ENCODE data around the gene CECR2. TPM values are rescaled to one million over a fixed set of nuclear protein-coding genes. Genes with fewer than 3 reads are reported as not detected.
"Not testable (repeated sequence)": the region's sequence is repeated elsewhere in the genome, so short reads cannot be mapped to it uniquely, and the experiment has no call there.

CECR2 gene
- total RNA-seq, 1 donor from 2014 or later: 4.9 TPM

DNA sequence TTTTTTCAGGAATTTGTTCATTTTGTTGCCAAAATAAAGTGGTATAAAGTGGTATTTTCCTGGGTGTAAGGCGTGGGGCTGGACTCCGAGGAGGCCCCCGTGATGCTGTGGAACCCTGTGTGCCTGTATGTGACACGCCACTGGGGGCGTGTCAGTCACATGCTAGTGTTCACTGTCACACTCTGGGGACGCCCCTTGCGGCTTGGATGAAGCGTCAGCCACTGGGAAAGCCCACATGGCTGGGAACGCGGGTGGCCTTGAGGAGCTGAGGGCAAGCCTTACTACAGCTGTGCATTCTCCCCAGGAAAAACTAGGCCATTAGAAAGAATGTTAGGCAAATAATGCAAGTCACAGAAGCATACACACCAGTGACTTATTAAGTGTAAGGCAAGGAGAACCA lies 117.1 kb downstream of the CECR2 start:
- intact Hi-C loops (cut with DNase I): no loop called here

DNA sequence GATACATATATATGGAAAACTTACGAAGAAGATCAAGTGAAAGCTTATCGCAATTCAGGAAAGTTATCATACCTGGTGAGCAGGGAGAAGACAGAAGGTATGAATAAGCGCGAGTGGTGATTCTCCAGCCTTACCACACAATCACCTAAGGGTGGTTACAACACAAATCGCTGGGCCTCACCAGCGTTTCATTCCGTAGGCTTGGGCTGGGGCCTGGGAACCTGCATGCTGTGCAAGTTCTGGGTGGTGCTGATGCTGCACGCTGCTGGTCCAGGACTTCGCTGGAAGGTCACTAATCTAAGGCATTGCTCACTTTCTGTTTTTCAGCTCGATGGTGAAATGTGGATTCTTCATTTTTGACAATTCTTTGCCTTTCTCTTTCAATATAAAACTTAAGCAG lies 117.5 kb downstream of the CECR2 start:
- intact Hi-C loops (cut with DNase I): no loop called here
- DNase-seq (ENCODE audit: low spot score): no peak

More for the DNA sequence above, 117.1 kb downstream of the CECR2 start:
- DNase-seq (ENCODE audit: low spot score): no peak

DNA sequence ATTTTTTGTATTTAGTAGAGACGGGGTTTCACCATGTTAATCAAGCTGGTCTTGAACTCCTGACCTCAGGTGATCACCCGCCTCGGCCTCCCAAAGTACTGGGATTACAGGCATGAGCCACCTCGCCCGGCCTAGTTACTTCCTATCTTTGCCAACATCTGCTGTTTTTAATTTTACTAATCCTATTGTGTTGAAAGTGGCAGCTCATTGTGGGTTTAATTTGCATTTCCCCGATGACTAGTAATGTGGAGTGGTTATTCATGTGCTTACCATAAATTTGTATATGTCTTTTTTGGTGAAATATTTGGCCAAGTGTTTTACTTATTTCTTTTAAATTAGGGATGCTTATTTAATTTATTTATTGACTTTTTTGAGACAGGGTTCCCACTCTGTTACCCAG lies 119.8 kb downstream of the CECR2 start:
- intact Hi-C loops (cut with DNase I): no loop called here
- no peak for DNase-seq (ENCODE audit: low spot score)

- intact Hi-C loops (cut with DNase I): no loop called here
- no peak for DNase-seq (ENCODE audit: low spot score)
Observed at GRCh38 chr22:17491090-17491640, 121.9 kb downstream of the CECR2 start.

GRCh38 chr22:17492247-17492646 lies 123.0 kb downstream of the CECR2 start:
- DNase-seq (ENCODE audit: low spot score): no peak
- intact Hi-C loops (cut with DNase I): no loop called here

DNA sequence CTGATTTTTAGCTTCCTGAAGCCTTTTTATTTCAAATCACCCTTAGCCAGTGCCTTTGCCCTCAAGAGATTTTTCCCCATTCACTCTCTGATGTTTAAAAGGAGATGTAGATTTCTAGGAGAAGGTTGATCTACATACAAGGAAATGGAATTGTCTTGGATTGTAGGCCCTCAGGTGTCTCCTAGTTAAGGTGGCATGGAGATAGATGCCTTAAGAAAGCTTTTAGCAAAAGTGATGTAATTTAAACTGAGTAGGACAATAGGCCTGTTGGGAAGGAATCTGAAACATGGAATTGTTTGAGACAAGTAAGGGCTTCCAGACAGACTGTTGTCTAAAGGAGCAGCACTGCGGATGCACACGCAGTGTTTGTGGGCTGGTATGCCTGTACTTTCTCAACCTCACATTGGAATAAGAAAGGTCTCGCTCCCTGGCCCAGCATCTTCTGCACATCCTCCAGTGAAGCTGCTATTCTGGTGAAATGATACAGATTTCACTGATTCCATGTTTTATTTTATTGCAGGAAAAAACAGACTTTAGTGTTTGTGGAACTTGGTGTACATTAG lies 124.2 kb downstream of the CECR2 start:
- DNase-seq (ENCODE audit: low spot score): no peak
- intact Hi-C loops (cut with DNase I): no loop called here

- intact Hi-C loops (cut with DNase I): no loop called here
- no peak for DNase-seq (ENCODE audit: low spot score)
Observed at GRCh38 chr22:17496841-17497240, 127.6 kb downstream of the CECR2 start.

DNA sequence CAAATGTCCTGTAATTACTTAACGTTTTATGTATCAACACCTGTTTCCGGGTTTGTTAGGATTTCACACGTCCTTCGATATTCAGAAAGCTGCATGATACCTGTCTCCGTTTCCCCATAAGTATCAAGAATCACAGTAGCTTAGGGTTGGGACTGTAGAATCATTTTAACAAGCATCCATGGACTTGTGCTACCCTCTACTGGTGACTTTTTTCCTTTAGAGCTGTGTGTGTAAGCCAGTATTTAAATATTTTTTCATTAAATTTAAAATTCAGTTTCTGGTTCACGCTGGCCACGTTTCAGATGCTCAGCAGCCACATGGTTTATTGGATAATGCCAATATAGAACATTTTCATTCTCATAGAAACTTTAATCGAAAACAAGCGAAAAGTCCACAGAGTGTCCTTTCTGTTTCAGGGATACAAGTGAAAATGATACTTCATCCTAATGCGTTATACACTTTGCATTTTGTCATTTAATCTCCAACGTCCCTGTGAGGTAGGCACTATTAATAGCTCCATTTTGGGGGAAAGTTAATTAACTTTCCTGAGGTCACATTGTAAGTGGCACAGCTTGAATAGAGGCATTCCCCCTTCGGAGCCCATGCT lies 132.5 kb downstream of the CECR2 start:
- DNase-seq (ENCODE audit: low spot score): no peak
- intact Hi-C loops (cut with DNase I): loop anchor here (1.0 to 5.0 kb wide), 3 partner anchors 134 to 424 kb away; partner anchors contain the start of gene CECR2

GRCh38 chr22:17508110-17508509 lies 138.8 kb downstream of the CECR2 start:
- intact Hi-C loops (cut with DNase I): no loop called here
- no peak for DNase-seq (ENCODE audit: low spot score)

- intact Hi-C loops (cut with DNase I): no loop called here
- DNase-seq (ENCODE audit: low spot score): no peak
Observed at GRCh38 chr22:17512960-17513359, 143.7 kb downstream of the CECR2 start.

GRCh38 chr22:17513612-17514011 lies 144.4 kb downstream of the CECR2 start:
- intact Hi-C loops (cut with DNase I): no loop called here
- no peak for DNase-seq (ENCODE audit: low spot score)

DNA sequence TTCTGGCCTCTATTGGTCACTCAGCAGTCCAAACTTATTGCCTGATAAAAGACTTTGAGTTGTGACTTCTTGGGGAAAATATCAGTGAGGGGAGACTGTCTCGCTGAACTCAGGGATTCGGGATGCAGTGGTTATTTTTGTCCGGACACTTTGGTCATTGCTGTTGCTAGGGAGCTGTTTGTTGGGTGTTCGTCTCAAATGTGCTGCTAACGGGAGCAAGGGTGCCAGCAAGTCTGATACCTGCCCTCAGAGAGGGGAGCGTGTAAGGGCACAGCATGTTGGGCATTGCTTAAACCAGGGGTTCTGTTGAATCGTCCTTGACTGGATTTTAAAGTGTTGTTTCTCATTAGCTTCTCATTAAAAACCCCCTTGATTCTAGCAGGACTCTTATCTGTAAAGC lies 144.8 kb downstream of the CECR2 start:
- intact Hi-C loops (cut with DNase I): no loop called here
- DNase-seq (ENCODE audit: low spot score): no peak

DNA sequence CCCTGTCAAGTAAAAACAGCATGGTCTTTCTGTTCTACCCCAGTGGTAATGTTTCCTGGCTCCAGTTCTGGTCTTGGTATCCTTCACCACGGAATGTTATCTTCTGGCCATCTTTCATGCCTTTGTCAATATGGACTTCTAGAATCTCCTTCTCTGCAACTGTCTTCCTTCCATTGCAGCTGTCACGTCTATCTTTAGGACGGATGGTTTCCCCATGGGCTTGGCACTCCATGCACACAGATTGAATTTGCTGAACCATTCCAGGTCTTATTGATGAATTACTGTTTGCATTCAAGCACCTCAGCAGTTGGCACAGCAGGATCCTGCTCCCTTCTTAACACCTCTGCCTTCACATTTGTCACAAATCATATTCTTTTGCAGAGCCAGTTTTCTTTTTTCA lies 149.1 kb downstream of the CECR2 start:
- no peak for DNase-seq (ENCODE audit: low spot score)
- intact Hi-C loops (cut with DNase I): no loop called here

DNA sequence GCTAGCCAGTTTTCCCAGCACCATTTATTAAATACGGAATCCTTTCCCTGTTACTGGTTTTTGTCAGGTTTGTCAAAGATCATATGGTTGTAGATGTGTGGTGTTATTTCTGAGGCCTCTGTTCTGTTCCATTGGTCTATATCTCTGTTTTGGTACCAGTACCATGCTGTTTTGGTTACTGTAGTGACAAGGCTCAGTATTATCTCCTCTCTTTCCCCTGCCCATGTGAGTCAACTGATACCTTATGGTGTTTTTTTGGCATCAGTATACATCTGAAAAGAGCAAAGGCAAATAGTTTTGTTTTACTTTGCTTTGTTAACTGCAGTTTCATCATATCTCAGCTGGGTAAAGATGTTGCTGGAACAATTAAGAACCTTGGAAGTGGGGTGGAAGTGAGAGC lies 152.7 kb downstream of the CECR2 start:
- DNase-seq (ENCODE audit: low spot score); intact Hi-C loops (cut with DNase I): not testable (repeated sequence)

- DNase-seq (ENCODE audit: low spot score): no peak
- intact Hi-C loops (cut with DNase I): no loop called here
Observed at GRCh38 chr22:17523925-17524324, 154.7 kb downstream of the CECR2 start.

GRCh38 chr22:17536269-17536668 lies 167.0 kb downstream of the CECR2 start:
- intact Hi-C loops (cut with DNase I): no loop called here
- no peak for DNase-seq (ENCODE audit: low spot score)

DNA sequence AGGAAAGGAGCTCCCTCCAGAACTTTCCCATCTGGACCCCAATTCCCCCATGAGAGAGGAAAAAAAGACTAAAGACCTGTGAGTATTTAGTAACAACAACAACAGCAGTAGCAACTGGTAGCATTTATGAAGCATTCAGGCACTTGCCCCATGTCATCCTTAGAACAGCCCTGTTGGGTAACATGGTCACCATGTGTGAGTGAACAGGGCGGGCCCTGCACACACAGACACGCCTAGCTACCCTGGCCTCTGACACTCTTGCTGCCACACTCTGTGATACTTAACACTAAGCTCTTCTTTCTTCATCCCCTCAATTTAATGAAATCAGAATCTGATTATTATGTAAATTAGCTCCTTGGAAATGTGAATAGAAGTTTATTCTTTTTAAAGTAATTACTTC lies 167.9 kb downstream of the CECR2 start:
- DNase-seq (ENCODE audit: low spot score): no peak
- intact Hi-C loops (cut with DNase I): no loop called here

DNA sequence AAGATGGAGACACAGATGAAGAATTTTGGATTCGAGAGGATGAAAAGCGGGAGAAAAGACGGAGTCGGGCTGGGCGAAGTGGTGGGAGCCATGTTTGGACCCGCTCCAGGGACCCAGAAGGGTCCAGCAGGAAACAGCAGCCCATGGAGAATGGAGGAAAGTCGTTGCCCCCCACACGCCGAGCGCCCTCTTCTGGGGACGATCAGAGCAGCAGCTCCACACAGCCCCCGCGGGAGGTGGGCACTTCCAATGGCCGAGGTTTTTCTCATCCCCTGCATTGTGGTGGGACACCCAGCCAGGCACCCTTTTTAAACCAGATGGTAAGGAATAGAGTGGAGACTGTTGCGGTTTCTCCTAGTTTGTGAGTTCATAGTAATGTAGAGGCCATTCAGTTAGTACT lies 171.2 kb downstream of the CECR2 start:
- DNase-seq (ENCODE audit: low spot score): no peak
- intact Hi-C loops (cut with DNase I): no loop called here

- intact Hi-C loops (cut with DNase I): no loop called here
- DNase-seq (ENCODE audit: low spot score): no peak
Observed at GRCh38 chr22:17541476-17541875, 172.2 kb downstream of the CECR2 start.

GRCh38 chr22:17542452-17542851 lies 173.2 kb downstream of the CECR2 start:
- DNase-seq (ENCODE audit: low spot score): no peak
- intact Hi-C loops (cut with DNase I): no loop called here

DNA sequence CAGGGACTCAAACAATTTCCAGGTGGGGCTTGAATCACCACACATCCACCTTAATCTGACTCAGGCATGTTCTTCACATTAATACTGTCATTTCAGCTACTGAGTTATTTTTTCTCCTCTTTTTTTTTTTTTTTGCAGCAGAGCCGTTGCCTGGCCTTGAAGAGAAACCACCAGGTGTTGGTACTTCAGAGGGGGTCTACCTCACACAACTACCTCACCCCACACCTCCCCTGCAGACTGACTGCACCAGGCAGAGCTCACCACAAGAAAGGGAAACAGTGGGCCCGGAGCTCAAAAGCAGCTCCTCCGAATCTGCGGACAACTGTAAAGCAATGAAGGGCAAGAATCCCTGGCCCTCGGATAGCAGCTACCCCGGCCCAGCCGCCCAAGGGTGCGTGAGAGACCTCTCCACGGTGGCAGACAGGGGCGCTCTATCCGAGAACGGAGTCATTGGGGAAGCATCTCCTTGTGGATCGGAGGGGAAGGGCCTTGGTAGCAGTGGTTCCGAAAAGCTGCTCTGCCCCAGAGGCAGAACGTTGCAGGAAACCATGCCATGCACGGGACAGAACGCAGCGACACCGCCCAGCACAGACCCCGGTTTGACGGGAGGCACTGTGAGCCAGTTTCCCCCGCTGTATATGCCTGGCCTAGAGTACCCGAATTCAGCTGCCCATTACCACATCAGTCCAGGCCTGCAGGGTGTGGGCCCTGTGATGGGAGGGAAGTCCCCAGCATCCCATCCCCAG lies 178.9 kb downstream of the CECR2 start:
- no peak for DNase-seq (ENCODE audit: low spot score)
- intact Hi-C loops (cut with DNase I): no loop called here
